ENCODE data around the gene SHC4.

DNA sequence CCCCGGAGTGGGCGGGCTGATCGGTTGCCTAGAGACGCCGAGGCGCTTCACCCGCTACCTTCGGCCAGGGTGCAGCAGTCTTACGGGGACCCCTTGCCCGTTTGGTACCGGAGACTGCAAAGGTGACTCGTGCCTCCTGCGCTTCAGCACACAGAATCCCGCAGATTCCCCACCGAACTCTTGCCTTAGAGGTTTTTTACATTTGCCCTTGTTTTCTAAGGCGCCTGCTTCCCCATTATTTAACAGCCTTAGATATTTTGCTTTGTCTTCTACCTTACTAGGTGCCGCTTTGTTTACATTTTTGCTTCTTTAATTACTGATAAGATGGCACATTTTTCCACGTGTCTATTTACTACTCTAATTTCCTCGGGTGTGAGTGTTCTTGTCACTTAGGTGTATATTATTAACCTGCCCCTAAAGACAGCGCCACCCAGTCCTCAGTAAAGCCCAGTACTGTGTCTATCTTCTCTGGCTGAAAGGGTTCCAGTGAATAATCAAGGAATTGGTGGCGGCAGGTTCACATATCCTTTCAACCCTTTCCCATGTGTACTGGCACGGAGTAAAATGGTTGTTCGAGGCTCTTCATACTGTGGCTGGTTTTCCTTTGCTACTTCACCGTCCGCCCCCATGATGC lies 152.3 kb downstream of the SHC4 start:
- TF ChIP-seq ZNF616 (CRISPR knock-in tag; IDR thresholded peaks at IDR 0.05; ENCODE audit: low read depth) (no peak), POLR2AphosphoS2 (IDR thresholded peaks at IDR 0.05; ENCODE audit: low read depth, low read length) (no peak), CREB1 (IDR thresholded peaks at IDR 0.05) (no peak), CREB1 (CRISPR knock-in tag; IDR thresholded peaks at IDR 0.05) (0 out of 2 replicates have a peak, but pooled peaks have one; percentile 9)
